T-cell (primary cell): ENCODE measurements around the gene OSBPL1A. TPM values are rescaled to one million over a fixed set of nuclear protein-coding genes. Genes with fewer than 3 reads are reported as not detected.

Experiments
- ATAC-seq, 4 experiments: fragments of 200-7000 bp in 3 of 4; fragments of 150-1000 bp in 1 of 4; cut with Tn5 transposase; replicated peaks in 1 of 4; 1 replicate in 3 of 4; 2 replicates in 1 of 4; pipeline ENCODE4 v1.10.0; 2021; ENCODE audit warnings: moderate library complexity in 3 of 4, mild to moderate bottlenecking in 2 of 4, moderate number of reproducible peaks in 1 of 4
- CTCF ChIA-PET, 2 donors: fragments of 300-600 bp; sonication (Branson Sonifier 250); formaldehyde crosslinking; loops; one replicate each; lab custom pipeline; 2022; ENCODE audit warnings: antibody characterized with exemption in 2 of 2; lab: Charles Lee
- POLR2A ChIA-PET, 2 donors: fragments of 300-600 bp; sonication (Branson Sonifier 250); formaldehyde crosslinking; loops; one replicate each; lab custom pipeline; 2022; ENCODE audit warnings: antibody characterized with exemption in 2 of 2; lab: Charles Lee
- DNase-seq, 35 experiments: peaks; one replicate each; pipeline versions ENCODE4 v3.0.0 to v3.0.0-alpha.2; 2013 to 2023
- H3K27ac ChIP-seq: one replicate; pipeline ENCODE4 v1.5.1; 2013; ENCODE audit warnings: low read length
- H3K27me3 ChIP-seq, 2 experiments: replicated peaks in 1 of 2; 1 replicate in 1 of 2; 2 replicates in 1 of 2; pipeline versions ENCODE4 v1.6.1 to v1.7.0; 2013; ENCODE audit warnings: low read length in 1 of 2, mixed read lengths in 1 of 2; ENCODE audit not compliant: control insufficient read depth in 2 of 2, insufficient read depth in 2 of 2; ENCODE audit errors: extremely low read depth in 1 of 2
- H3K36me3 ChIP-seq, 2 donors: 1 replicate in 1 of 2; 2 replicates in 1 of 2; pipeline versions ENCODE4 v1.6.1 to v1.7.0; 2013; ENCODE audit warnings: low read length in 1 of 2; ENCODE audit not compliant: control insufficient read depth in 2 of 2, insufficient read depth in 1 of 2; ENCODE audit errors: extremely low read depth in 1 of 2
- H3K4me1 ChIP-seq, 2 experiments: 1 replicate in 1 of 2; 2 replicates in 1 of 2; pipeline versions ENCODE4 v1.6.1 to v1.7.0; 2013; ENCODE audit warnings: low read length in 2 of 2, mixed read lengths in 1 of 2; ENCODE audit not compliant: insufficient read depth in 2 of 2, control insufficient read depth in 1 of 2; ENCODE audit errors: extremely low read depth in 1 of 2
- H3K4me3 ChIP-seq, 2 donors: 1 replicate in 1 of 2; 2 replicates in 1 of 2; pipeline versions ENCODE4 v1.5.1 to v1.7.0; 2013; ENCODE audit warnings: mild to moderate bottlenecking in 2 of 2, low read length in 1 of 2, moderate library complexity in 1 of 2; ENCODE audit not compliant: control insufficient read depth in 1 of 2; ENCODE audit errors: extremely low read depth in 1 of 2
- H3K9me3 ChIP-seq: 2 replicates; pipeline ENCODE4 v1.7.0; 2013
- H3K27ac Mint-ChIP-seq, 2 donors: one replicate each; pipeline ENCODE4 v1.8.0; 2020 to 2021; ENCODE audit warnings: mild to moderate bottlenecking in 2 of 2, mixed read lengths in 2 of 2
- H3K27me3 Mint-ChIP-seq, 2 donors: one replicate each; pipeline ENCODE4 v1.8.0; 2021 to 2022; ENCODE audit warnings: mixed read lengths in 2 of 2
- H3K36me3 Mint-ChIP-seq: one replicate; pipeline ENCODE4 v1.8.0; 2021; ENCODE audit warnings: mixed read lengths
- H3K4me1 Mint-ChIP-seq, 3 donors: one replicate each; pipeline ENCODE4 v1.8.0; 2020 to 2022; ENCODE audit warnings: mixed read lengths in 3 of 3, mild to moderate bottlenecking in 1 of 3
- H3K4me3 Mint-ChIP-seq, 3 donors: one replicate each; pipeline ENCODE4 v1.8.0; 2020 to 2022; ENCODE audit warnings: mild to moderate bottlenecking in 3 of 3, mixed read lengths in 3 of 3, moderate library complexity in 3 of 3
- H3K9me3 Mint-ChIP-seq, 3 donors: one replicate each; pipeline ENCODE4 v1.8.0; 2020 to 2022; ENCODE audit warnings: mixed read lengths in 3 of 3
- WGBS: methylation state at CpG from one replicate; pipeline ENCODE4 v1.1.5; 2013; ENCODE audit warnings: missing lambda C conversion rate; ENCODE audit not compliant: insufficient coverage; 5-methylcytosine and 5-hydroxymethylcytosine counted together
- total RNA-seq, 35 experiments: library from RNA in 6 of 35; stranded (reverse) in 6 of 35; fragments of 120-200 nt in 1 of 35; gene quantifications; one replicate each; pipeline versions ENCODE4 v1.2.1 to v1.2.4 and lab custom pipeline; 2013 to 2026

OSBPL1A gene
- total RNA-seq, 5 donors from 2014 or later (not counting 1 experiment from before 2014, with no cell fraction given), result 3.3 to 6.4 (median 4.0) TPM

GRCh38 chr18:24344509-24344908, 53.1 kb downstream of the OSBPL1A start:
- H3K9me3 ChIP-seq, result no peaks in the 10 kb centered on the region
- no peak overlapping the region for H3K4me3 ChIP-seq
- 92% methylated on average over 2 of the region's 6 CpGs for WGBS
- POLR2A ChIA-PET, result no interaction called here
- H3K27ac Mint-ChIP-seq, result no peak overlapping the region
- no peaks in the 10 kb centered on the region for H3K9me3 Mint-ChIP-seq
- CTCF ChIA-PET, result no interaction called here
- no peaks in the 10 kb centered on the region for H3K36me3 ChIP-seq
- no peak overlapping the region for H3K27ac ChIP-seq
- no peak for ATAC-seq
- H3K27me3 ChIP-seq, result peaks cover 0 to 11% of the 10 kb centered on the region in 2 experiments
- no peaks in the 10 kb centered on the region for H3K4me1 Mint-ChIP-seq
- no peak overlapping the region for H3K4me3 Mint-ChIP-seq
- H3K36me3 Mint-ChIP-seq, result no peaks in the 10 kb centered on the region
- DNase-seq, result no peak
- H3K4me1 ChIP-seq, result no peaks in the 10 kb centered on the region
- no peaks in the 10 kb centered on the region for H3K27me3 Mint-ChIP-seq

DNA sequence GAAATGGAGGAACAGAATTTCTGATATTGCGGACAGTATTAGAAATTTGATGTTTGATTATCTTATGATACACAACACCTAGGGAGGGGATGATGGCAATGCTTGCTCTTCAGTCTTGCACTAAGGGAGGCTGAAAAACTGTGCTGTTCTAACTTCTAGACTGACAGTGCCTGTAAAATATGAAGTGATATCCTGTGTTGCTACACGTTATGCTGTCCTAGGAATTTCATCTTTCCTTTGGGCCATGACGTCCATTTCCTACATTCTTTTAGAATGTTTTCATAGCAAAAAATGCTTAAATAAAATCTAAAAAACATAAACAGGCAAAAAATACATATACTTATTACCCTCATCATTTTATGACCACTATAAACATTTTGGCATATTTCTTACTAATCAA, 55.3 kb downstream of the OSBPL1A start:
- Histone ChIP-seq H3K36me3 (no peaks in the 10 kb centered on the region), H3K27ac (no peak overlapping the region), H3K4me1 (no peaks in the 10 kb centered on the region), H3K4me3 (no peak overlapping the region), H3K27me3 (peaks cover 0 to 8% of the 10 kb centered on the region in 2 experiments), H3K9me3 (no peaks in the 10 kb centered on the region)
- Mint-ChIP-seq H3K27me3 (no peaks in the 10 kb centered on the region), H3K4me1 (no peaks in the 10 kb centered on the region), H3K36me3 (no peaks in the 10 kb centered on the region), H3K9me3 (no peaks in the 10 kb centered on the region), H3K27ac (no peak overlapping the region), H3K4me3 (no peak overlapping the region)
- no peak for DNase-seq
- POLR2A ChIA-PET, result no interaction called here
- WGBS, result no CpG with 5 or more reads among the region's 3 CpGs
- ATAC-seq, result no peak
- CTCF ChIA-PET, result no interaction called here

DNA sequence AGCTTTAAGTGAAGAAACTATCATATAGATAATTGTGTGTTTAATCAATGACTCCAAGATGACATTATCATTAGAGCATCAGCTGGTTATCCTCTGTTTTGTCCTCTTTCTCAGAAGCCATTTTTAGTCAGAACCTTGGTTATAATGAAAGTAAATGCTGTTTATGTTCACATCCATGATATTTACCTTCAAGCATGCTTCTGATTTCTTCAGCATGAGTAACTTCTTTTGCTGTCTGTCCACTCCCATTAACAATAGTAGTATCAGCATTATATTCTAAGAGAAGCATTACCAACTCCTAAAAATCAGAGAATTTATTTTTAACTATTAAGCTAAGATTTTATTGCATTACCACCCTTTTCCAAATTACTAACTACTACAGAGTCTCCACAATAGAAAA, 56.3 kb downstream of the OSBPL1A start:
- H3K4me1 Mint-ChIP-seq, result no peaks in the 10 kb centered on the region
- ATAC-seq, result no peak

GRCh38 chr18:24333084-24333483, 64.5 kb downstream of the OSBPL1A start:
- ChIA-PET CTCF (no interaction called here), POLR2A (no interaction called here)
- no peaks in the 10 kb centered on the region for H3K27me3 ChIP-seq
- H3K4me3 Mint-ChIP-seq, result no peak overlapping the region
- H3K27me3 Mint-ChIP-seq, result no peaks in the 10 kb centered on the region
- H3K4me1 ChIP-seq, result no peaks in the 10 kb centered on the region
- H3K27ac Mint-ChIP-seq, result no peak overlapping the region
- WGBS, result no CpG with 5 or more reads among the region's 2 CpGs
- no peak for ATAC-seq
- H3K4me3 ChIP-seq, result no peak overlapping the region
- peaks cover 3% of the 10 kb centered on the region for H3K36me3 Mint-ChIP-seq
- H3K27ac ChIP-seq, result no peak overlapping the region
- DNase-seq, result no peak
- H3K4me1 Mint-ChIP-seq, result no peaks in the 10 kb centered on the region
- no peaks in the 10 kb centered on the region for H3K9me3 Mint-ChIP-seq
- no peaks in the 10 kb centered on the region for H3K9me3 ChIP-seq
- H3K36me3 ChIP-seq, result no peaks in the 10 kb centered on the region

More for the DNA sequence above, 56.3 kb downstream of the OSBPL1A start:
- ChIA-PET POLR2A (no interaction called here), CTCF (no interaction called here)
- Histone ChIP-seq H3K4me1 (no peaks in the 10 kb centered on the region), H3K36me3 (no peaks in the 10 kb centered on the region), H3K27ac (no peak overlapping the region), H3K9me3 (no peaks in the 10 kb centered on the region), H3K4me3 (no peak overlapping the region), H3K27me3 (peaks cover 0 to 7% of the 10 kb centered on the region in 2 experiments)
- Mint-ChIP-seq H3K27ac (no peak overlapping the region), H3K27me3 (no peaks in the 10 kb centered on the region), H3K9me3 (no peaks in the 10 kb centered on the region), H3K36me3 (no peaks in the 10 kb centered on the region), H3K4me3 (no peak overlapping the region)
- DNase-seq, result no peak

- ChIA-PET POLR2A (no interaction called here), CTCF (no interaction called here)
- no peak overlapping the region for H3K27ac ChIP-seq
- no peaks in the 10 kb centered on the region for H3K27me3 ChIP-seq
- no CpG with 5 or more reads among the region's 3 CpGs for WGBS
- H3K4me3 Mint-ChIP-seq, result no peak overlapping the region
- H3K4me1 ChIP-seq, result no peaks in the 10 kb centered on the region
- H3K27ac Mint-ChIP-seq, result no peak overlapping the region
- H3K9me3 Mint-ChIP-seq, result no peaks in the 10 kb centered on the region
- H3K36me3 Mint-ChIP-seq, result no peaks in the 10 kb centered on the region
- no peak for DNase-seq
- H3K9me3 ChIP-seq, result no peaks in the 10 kb centered on the region
- no peaks in the 10 kb centered on the region for H3K4me1 Mint-ChIP-seq
- H3K4me3 ChIP-seq, result no peak overlapping the region
- H3K27me3 Mint-ChIP-seq, result no peaks in the 10 kb centered on the region
- ATAC-seq, result no peak
- no peaks in the 10 kb centered on the region for H3K36me3 ChIP-seq
Observed at GRCh38 chr18:24326211-24326610, 71.4 kb downstream of the OSBPL1A start.

GRCh38 chr18:24322584-24323136, 75.0 kb downstream of the OSBPL1A start:
- no peaks in the 10 kb centered on the region for H3K27me3 ChIP-seq
- Mint-ChIP-seq H3K4me1 (no peaks in the 10 kb centered on the region), H3K9me3 (no peaks in the 10 kb centered on the region), H3K27ac (no peak overlapping the region), H3K27me3 (no peaks in the 10 kb centered on the region), H3K36me3 (no peaks in the 10 kb centered on the region), H3K4me3 (no peak overlapping the region)
- H3K27ac ChIP-seq, result no peak overlapping the region
- H3K9me3 ChIP-seq, result no peaks in the 10 kb centered on the region
- ATAC-seq, result no peak
- H3K4me3 ChIP-seq, result no peak overlapping the region
- no peaks in the 10 kb centered on the region for H3K36me3 ChIP-seq
- POLR2A ChIA-PET, result no interaction called here
- no peak for DNase-seq
- CTCF ChIA-PET, result no interaction called here
- no peaks in the 10 kb centered on the region for H3K4me1 ChIP-seq

- Mint-ChIP-seq H3K4me3 (no peak overlapping the region), H3K27me3 (no peaks in the 10 kb centered on the region), H3K36me3 (no peaks in the 10 kb centered on the region), H3K4me1 (no peaks in the 10 kb centered on the region), H3K9me3 (no peaks in the 10 kb centered on the region), H3K27ac (no peak overlapping the region)
- no CpG with 5 or more reads among the region's 1 CpG for WGBS
- H3K4me3 ChIP-seq, result no peak overlapping the region
- H3K36me3 ChIP-seq, result no peaks in the 10 kb centered on the region
- ATAC-seq, result no peak
- H3K27ac ChIP-seq, result no peak overlapping the region
- ChIA-PET CTCF (no interaction called here), POLR2A (no interaction called here)
- no peak for DNase-seq
- H3K27me3 ChIP-seq, result no peaks in the 10 kb centered on the region
- H3K9me3 ChIP-seq, result no peaks in the 10 kb centered on the region
- no peaks in the 10 kb centered on the region for H3K4me1 ChIP-seq
Observed at GRCh38 chr18:24321071-24321470, 76.6 kb downstream of the OSBPL1A start.
